A549 (cell line): ENCODE data around the gene ORC4.

ENCODE experiments used
- CHD2 ChIP-seq: fragments of 150-350 bp; IDR thresholded peaks from 2 replicates; pipeline ENCODE4 v1.6.1; 2014; ENCODE audit warnings: low read length; ENCODE audit not compliant: partially characterized antibody
- CHD4 ChIP-seq: fragments of 200-600 bp; sonication (generic); IDR thresholded peaks from 2 replicates; pipeline ENCODE4 v1.6.1; 2016; ENCODE audit warnings: antibody characterized with exemption, mild to moderate bottlenecking, borderline replicate concordance
- CTCF ChIP-seq: fragments of >200 bp; sonication (Bioruptor Twin); formaldehyde crosslinking; IDR thresholded peaks from 3 replicates; pipeline ENCODE4 v1.5.1; 2016
- ELK1 ChIP-seq: fragments of 150-350 bp; IDR thresholded peaks from 2 replicates; pipeline ENCODE4 v1.6.1; 2014; ENCODE audit warnings: low read depth, mild to moderate bottlenecking, low read length
- EP300 ChIP-seq, 2 experiments: fragments of >200 bp; sonication (Bioruptor Twin); formaldehyde crosslinking; IDR thresholded peaks; 2 replicates in 1 of 2; 3 replicates in 1 of 2; pipeline ENCODE4 v1.6.1; 2016 to 2017
- HMGXB4 ChIP-seq: fragments of 250-450 bp; sonication (Bioruptor Pico); IDR thresholded peaks from 2 replicates; pipeline ENCODE4 v1.5.0; 2021; ENCODE audit warnings: mild to moderate bottlenecking, moderate library complexity, borderline replicate concordance
- JUN ChIP-seq, 2 experiments: fragments of >200 bp; sonication (Bioruptor Twin); formaldehyde crosslinking; IDR thresholded peaks; 2 replicates in 1 of 2; 3 replicates in 1 of 2; pipeline ENCODE4 v1.6.1; 2016 to 2017
- POLR2A ChIP-seq: IDR thresholded peaks from 2 replicates; pipeline ENCODE4 v1.6.1; 2012; ENCODE audit warnings: mild to moderate bottlenecking, low read length
- POLR2AphosphoS2 ChIP-seq: conservative IDR thresholded peaks from 2 replicates; pipeline ENCODE4 v1.6.1; 2012; ENCODE audit warnings: low read length, improper control_type of control experiment, inconsistent platforms

- no peak for TF ChIP-seq JUN (IDR thresholded peaks at IDR 0.05)
- TF ChIP-seq CTCF, result no peak
- TF ChIP-seq CHD4, result no peak
- no peak for TF ChIP-seq POLR2A
- no peak for TF ChIP-seq EP300 (IDR thresholded peaks at IDR 0.05)
- no peak for TF ChIP-seq CHD2
- TF ChIP-seq HMGXB4 (CRISPR knock-in tag), result no peak
- no peak for TF ChIP-seq ELK1
- TF ChIP-seq POLR2AphosphoS2, result no peak
These were observed 86.6 kb downstream of the ORC4 start for GRCh38 chr2:147933931-147934330.
